Activated CD8-positive, alpha-beta memory T cell treated with anti-CD3 and anti-CD28 coated beads for 48 hours (primary cell): ENCODE data around the gene RAB44.
"Not testable (repeated sequence)": the region's sequence is repeated elsewhere in the genome, so short reads cannot be mapped to it uniquely, and the experiment has no call there.

Experiments
- DNase-seq, 3 experiments: peaks; one replicate each; pipeline ENCODE4 v3.0.0-alpha.2; 2020; ENCODE audit warnings: low read depth in 2 of 3, low spot score in 2 of 3

Gene RAB44

GRCh38 chr6:36697481-36697903, at the start of gene RAB44:
Gene RAB44, plus strand, starts transcription at chr6:36697826. Its CDS starts 6,410 bp downstream, at chr6:36704236.
- DNase-seq, result no peak

DNA sequence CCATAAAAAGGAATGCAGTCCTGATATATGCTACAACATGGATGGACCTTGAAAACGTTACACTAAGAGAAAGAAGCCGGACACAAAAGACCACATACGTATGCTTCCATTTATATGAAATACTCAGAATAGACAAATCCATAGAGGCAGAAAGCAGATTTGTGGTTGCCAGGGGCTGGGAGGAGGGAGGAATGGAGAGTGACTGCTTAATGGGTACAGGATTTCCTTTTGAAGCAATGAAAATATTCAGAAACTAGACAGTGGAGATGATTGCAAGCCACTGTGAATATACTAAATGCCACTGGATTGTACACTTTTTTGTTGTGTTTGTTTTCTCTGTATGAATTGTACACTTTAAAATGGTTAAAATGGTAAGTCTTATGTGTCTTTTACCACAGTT, 48.5 kb upstream of the RAB44 start:
- no peak for DNase-seq

DNA sequence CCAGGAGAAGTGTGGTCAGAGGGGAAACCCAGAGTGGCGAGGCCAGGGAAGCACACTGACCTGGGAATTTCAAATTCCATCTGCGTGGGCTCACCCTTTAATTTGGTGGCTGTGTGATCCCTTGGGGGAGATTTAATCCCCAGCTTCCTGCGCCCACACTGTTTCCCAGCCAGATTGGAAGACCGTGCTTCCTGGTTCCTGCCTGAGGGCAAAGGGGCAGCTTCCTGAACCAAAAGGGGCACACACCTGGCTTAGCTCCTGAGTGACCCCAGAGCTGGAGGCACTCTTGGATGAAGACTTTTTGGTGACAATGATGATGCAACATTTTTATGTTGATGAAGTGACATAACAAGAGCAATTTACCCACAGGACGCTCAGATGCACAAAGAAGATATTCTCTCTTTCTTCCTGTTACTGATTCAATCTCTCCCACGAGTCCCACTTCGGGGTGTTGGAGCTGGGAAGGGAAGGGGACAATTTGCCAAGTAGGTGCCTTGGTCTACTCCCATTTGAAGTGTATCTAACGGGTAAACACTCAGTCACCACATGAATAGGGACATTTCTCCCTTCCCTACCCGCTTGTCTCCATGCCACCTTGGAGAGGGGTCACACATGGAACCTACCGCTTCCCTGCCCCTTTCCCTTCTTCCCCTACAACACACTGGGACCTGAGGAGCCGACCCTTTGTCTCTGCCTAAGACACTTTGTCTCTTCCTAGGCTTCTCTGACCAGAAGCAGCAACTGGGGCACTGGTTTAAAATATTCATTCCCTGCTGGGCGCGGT, 47.7 kb upstream of the RAB44 start:
- DNase-seq, result no peak

DNA sequence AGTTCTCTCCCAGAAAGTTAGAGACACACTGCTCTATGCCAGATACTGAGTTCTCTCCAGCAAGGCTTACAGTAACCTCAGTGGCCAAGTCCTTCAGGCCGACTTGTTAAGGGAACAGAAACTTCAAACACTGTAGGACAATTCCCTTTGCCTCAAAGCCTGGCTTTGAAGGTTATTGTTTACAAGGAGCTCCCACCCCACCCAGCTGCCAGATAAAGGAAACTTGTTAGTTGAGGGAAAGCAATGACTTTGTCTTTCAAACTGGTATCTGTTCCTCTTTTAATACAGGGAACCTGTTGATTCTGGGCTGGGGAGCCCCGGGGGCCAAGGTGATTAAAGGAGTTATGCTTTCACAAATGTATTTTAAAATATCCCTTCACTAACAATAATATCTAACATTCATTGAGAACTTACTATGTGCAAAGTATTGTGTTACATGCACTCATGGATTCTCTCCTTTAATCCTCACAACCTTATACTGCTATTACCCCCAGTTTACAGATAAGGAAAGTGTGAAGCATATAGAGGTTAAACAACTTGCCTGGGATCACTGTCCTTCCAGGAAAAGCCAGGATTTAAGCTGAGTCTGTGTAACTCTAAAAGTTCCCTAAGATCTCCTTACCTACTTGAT, 46.7 kb upstream of the RAB44 start:
- no peak for DNase-seq

DNA sequence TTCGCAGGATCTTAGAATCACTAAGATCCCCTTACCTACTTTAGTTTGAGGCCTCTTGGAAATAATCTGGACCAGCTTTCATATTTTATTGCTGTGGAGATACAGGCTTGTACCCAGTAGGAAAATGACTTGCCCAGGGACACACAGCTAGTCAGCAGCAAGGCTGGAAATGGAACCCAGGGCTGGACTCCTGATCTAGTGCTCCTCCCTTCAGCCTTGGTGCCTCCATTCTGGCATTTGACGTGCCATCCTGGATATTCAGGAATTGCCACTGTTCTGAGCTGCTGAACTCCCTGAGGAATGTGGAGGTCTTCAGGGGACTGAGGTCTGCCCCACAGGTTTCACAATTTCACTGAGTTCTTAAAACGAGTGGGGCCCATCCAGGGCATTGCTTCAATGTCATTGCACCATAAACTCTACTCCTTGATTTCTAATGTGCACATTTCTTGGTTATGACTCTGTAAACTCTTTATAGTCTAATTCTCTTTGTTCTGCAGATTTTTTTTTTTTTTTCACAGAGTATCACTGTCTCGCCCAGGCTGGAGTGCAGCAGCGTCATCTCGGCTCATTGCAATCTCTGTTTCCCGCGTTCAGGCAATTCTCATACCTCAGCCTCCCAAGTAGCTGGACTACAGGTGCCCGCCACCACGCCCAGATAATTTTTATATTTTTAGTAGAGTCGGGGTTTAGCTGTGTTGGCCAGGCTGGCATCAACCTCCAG, 45.8 kb upstream of the RAB44 start:
- no peak for DNase-seq

GRCh38 chr6:36654469-36654868, 43.2 kb upstream of the RAB44 start:
- DNase-seq, result not testable (repeated sequence)

GRCh38 chr6:36655085-36655724, 42.4 kb upstream of the RAB44 start:
- DNase-seq, result no peak

- DNase-seq, result no peak
These were observed 41.2 kb upstream of the RAB44 start for GRCh38 chr6:36656441-36656840.

DNA sequence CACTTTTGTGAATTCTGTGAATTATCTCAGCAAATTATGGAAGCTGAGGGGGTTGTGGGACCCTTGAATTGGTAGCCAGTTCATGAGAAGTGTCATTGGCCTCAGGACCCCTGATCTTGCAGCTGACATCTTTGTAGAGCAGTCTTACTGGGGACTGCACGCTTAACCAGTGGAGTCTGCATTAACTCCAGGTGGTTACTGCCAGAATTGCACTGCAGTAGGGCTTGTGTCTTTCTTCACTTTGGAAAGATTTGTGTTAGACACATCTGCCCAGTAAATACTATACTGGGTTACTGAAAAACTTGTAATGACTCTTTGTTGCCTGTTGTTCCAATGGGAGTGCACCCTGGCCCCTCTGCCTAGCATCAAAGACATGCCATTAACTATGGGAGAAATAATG, 40.4 kb upstream of the RAB44 start:
- DNase-seq, result no peak

DNA sequence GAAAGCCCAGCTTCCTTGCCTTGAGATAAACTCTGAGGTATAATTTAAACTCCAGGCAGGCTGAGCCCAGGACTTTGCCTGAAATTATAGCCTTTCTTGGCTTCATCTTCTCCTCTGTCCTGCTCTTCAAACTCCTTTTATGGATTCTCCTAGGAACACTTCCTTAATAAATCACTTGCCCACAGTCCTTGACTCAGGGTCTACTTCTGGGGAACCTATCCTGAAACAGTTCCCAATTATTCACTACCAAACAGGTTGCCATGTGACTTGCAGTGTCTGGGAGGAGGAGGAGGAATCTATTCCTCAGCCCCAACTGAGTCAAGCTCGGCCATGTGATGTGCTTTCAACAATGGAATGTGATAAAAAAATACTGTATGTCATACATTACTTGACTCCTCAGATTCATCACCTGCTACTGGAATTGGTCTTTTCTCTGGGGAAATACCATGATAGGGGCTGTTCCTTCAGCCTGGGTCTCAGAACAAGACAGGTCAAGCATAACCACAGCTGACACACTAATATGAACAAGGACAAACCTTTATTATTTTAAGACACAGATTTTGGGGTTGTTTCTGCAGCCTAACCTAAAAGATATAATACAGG, 39.6 kb upstream of the RAB44 start:
- DNase-seq, result no peak

DNA sequence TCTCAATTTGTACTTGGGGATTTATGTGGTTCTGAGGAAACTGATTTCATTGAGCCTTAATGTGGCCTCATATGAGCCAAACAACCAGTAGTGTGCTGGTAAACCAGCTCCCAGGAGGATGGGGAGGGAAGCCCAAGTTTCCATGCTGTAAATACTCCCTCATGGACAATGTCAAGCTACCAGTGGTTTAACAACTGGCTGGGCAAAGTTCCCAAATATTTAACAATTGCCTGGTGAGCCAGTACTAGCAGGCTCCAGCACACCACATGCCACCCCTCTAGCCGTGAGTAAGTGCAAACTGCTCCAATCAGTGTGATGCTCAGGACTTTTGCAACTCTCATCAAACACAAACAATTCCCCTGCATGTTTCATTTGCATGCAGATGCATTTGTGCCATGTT, 38.4 kb upstream of the RAB44 start:
- DNase-seq, result no peak

- DNase-seq, result no peak
These were observed 36.7 kb upstream of the RAB44 start for GRCh38 chr6:36660771-36661471.

GRCh38 chr6:36662380-36662779, 35.2 kb upstream of the RAB44 start:
- DNase-seq, result no peak

DNA sequence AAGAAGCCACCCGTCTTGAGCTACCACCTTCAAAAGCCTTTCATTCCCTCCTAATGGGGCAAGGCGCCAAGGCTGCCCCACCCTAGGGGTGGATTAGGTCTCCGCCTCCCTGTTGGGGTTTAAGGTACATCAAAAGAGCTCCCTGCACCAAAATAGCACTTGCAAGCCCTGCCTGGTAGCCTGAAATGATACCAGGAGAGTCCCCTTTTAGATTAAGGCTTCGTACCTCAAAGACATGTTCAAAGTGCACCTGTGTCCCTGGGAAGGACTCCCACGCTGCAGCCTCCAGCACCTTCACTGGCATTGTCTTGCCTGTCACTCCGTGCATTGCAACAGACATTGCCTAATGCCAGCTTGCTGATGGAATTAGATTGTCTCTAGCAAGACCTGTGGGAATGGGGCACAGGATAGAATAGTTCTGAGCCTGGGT, 34.8 kb upstream of the RAB44 start:
- DNase-seq, result no peak

DNA sequence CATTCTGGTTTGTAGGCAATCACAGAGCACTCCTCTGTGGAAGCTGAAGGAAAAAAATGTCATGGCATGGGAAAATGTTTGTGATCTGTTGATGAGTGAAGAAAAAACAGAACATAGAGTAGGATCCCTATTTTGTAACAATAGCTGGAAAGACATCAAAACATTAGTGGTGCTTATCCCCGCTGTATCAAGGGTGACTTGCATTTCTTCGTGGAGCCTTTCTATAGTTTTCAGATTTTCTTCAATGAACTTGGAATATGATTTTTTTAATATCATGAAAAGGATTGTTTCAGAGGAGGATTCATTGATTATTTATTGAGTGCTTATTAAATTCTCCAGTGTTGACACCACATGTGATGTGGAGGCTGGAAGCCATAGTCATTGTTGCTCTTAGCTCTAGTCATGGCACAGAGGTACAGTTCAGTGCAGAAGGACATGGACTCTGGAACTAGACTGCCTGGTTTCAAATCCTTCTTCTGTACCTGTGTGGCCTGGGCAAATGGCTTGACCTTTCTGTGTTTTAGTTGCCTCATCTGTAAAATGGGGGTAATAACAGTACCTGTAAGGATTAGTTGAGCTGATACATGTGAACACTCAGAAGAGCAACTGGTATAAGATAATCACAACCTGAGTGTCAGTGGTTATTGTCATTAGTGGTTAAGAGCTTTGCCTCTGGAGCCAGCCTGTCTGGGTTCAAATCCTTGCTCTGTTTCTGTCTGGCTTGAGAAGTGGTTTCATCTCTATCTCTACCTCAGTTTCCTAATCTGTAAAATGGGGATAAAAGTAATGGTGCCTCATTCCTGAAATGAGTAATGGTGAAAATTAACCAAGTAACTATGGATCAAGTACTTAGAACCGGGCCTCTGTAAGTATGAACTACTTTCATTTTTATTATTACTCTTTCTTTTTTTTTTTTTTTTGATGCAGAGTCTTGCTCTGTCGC, 33.9 kb upstream of the RAB44 start:
- no peak for DNase-seq

- no peak for DNase-seq
These were observed 32.4 kb upstream of the RAB44 start for GRCh38 chr6:36665180-36665579.

- DNase-seq, result no peak
These were observed 31.3 kb upstream of the RAB44 start for GRCh38 chr6:36666287-36666686.

DNA sequence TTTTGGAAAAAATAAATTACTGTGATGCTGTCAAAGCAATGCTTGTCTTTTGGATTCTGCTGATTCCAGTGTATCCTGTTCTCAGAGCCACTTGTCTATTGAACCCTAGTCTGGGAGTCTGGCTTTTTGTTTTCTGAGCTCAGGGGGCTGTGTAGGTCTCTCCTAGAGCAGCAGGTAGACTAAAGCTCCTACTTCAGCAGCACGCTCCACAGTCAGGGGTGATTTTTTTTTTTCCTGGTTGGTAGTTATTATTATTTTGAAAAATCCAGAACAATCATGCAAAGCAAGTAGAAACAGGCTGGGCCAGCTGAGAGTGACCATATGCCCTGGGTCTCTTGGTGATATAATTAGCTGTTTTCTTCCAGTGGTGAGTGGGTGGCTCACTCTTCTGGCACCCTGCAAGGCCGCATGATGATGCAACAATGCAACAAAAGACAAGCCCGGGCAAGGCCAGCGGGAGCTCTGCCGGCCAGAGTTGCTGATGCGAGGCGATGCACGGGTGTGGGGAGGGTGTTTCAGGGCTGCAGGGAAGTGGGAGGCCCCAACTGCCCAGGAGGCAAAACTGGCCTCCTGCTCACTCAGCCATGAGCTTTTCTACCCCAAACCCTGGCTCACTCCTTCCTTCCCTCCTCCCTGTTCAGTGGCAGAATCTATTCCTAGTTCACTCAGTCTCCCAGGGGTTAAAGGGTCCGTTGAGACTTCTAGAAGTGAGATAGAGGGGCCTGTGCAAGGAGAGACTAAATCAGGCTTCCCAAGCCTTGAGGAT, 30.6 kb upstream of the RAB44 start:
- DNase-seq, result no peak

DNA sequence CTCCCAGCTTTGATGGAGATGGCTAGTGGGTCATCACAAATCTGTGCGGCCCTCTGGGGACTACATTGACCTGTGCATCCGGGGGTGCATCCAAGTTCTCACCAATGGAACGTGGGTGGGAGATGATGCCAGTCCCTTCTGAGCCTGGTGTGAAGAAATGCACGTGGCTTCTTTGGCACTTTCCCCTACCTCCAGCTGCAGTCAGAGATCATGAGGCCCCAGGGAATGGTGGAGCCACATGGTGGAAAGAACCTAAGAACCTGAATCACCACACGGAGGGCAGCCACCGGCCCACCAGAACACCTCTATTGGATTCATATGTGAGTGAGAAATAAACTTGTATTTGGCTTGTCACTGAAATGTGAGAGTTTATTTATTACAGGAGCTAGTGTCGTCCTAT, 29.0 kb upstream of the RAB44 start:
- DNase-seq, result no peak
